HG02938 (cell line): ENCODE results near the gene ACBD4.

Source experiments
- ATAC-seq: cut with Tn5 transposase; IDR thresholded peaks from one replicate; pipeline ENCODE4 v1.9.1; 2021; ENCODE audit warnings: mild to moderate bottlenecking, moderate library complexity; ENCODE audit not compliant: unreplicated experiment

The ACBD4 gene

DNA sequence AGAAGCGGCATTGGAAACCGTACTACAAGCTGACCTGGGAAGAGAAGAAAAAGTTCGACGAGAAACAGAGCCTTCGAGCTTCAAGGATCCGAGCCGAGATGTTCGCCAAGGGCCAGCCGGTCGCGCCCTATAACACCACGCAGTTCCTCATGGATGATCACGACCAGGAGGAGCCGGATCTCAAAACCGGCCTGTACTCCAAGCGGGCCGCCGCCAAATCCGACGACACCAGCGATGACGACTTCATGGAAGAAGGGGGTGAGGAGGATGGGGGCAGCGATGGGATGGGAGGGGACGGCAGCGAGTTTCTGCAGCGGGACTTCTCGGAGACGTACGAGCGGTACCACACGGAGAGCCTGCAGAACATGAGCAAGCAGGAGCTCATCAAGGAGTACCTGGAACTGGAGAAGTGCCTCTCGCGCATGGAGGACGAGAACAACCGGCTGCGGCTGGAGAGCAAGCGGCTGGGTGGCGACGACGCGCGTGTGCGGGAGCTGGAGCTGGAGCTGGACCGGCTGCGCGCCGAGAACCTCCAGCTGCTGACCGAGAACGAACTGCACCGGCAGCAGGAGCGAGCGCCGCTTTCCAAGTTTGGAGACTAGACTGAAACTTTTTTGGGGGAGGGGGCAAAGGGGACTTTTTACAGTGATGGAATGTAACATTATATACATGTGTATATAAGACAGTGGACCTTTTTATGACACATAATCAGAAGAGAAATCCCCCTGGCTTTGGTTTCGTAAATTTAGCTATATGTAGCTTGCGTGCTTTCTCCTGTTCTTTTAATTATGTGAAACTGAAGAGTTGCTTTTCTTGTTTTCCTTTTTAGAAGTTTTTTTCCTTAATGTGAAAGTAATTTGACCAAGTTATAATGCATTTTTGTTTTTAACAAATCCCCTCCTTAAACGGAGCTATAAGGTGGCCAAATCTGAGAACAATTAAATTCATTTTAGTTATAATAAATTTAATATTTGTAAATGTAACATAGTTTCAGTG lies 14.5 kb downstream of the ACBD4 start:
- no peak for ATAC-seq

DNA sequence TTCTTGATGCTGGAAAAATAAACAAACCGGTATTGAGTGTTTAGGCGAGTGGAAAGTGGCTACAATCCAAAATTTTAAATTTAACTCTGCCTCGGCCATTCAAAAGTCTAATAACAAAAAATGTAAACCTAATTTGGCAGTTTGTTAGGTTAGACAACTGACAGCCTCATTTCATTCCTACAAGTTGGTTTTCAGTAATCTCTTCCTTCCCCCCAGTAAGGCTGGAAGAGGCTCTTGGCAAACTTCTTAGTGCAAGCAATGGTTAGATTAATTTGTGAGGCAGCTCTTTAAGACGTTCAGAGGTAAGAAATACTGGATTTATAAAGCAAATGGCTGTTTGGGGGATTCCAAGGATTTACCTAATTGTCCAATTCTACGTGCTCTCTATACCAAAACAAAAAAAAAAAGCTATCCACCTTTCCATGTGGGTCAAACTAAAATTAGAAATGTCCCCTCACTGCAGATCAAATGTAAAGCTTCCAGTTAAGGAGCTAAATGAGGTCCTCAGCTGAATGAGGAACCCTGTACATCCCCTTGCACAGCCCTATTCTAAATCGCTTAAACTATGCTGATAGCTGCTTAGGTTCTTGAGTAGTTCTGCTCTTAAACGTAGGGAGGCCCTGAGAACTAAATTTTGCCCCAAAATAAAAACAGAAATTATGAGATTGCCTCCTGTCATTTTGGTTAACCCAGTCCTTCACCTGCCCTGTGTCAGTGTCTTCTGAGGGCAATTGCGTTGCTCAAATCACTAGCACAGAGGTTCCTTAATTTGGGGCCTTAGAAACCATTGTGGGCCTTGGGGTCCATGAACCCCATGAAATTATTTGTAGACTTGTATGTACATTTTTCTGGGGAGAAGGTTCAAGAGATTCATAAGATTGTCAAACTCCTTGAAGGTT lies 15.7 kb downstream of the ACBD4 start:
- ATAC-seq = no peak

DNA sequence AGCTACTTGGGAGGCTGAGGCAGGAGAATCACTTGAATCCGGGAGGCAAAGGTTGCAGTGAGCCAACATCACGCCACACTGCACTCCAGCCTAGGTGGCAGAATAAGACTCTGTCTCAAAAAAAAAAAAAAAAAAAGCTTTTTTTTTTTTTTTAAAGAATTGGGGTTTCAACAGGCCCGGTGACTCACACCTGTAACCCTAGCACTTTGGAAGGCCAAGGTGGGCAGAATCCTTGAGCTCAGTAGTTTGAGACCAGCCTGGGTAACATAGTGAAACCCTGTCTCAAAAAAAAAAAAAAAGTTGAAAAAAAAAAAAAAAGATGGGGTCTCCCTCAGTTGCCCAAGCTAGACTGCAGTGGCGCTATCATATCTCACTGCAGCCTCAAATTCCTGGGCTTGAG lies 19.5 kb downstream of the ACBD4 start:
- ATAC-seq = no peak

DNA sequence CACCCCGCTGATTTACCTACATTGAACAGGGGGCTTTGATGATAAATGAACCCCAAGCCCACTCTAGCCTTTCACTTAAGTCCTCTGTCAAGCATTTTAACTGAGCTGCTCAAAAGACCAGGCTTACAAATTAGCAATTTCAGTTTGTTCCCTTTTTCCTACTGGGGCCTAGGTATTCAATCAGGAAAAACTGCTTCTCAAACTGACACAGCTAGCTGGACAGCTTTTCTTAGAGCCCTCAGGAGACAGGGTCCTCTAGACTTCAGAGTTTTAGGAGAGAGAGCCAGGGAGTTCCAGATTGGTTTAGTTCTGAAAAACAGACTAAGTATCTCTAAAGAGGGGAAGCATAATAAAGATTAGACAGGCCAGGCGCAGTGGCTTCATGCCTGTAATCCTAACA lies 20.0 kb downstream of the ACBD4 start:
- no peak for ATAC-seq

DNA sequence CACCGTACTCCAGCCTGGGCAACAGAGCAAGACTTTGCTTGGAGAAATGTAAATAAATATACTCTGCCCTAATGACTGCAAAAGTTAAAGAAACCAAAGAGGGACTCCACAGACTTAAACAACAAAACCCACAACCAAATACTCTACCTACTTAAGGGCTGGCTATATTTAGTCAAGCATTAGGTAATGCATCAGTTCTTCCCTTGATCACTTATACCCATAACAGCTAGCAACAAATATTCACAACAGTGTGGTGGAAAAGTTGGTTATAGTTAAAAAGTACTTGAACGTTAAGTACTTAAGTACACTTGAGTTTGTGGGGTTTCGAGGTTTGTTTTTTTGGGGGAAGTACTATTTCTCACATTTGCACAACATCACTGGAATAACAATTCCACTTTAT lies 20.8 kb downstream of the ACBD4 start:
- ATAC-seq = no peak

DNA sequence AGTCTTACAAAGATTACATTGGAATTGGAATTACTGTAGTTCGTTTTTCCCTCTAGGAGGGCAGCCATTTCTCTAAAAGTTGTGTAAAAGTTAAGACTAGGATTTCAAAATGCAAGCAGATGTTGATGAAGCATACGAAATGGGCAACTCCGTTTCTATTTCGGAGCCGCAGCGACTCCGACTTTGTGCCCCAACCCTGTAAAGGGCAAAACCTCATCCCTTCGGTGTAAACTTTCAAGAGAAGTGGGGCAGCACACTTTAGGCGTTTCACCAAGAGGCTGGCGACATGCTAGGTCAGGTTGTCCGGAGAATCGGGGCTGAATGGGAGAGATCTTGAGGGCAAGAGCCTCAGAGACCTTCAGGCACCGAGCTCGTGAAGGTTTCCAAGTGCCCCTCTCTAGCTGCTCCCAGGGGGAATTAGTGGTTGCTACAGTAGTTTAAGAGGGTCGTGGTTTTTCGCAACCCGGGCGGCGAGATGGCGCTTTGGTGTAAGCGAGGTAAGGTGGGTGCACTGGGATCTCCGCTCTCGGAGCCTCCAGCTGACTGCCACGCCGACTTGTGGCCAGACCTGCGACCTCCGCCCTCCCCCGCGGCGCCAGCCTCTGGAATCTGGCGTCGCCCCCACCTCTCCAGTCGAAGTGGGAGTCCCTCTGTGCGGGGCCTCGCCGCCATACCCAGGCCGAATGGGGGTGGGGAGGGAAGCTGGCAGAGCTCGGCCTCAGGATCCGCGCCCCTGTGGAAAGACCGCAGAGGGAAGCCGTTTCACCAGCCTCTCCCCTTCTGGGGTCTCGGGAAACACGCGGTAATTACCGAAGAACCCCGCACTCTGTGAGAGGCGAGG lies 25.2 kb downstream of the ACBD4 start:
- peak; percentile 5 for ATAC-seq

DNA sequence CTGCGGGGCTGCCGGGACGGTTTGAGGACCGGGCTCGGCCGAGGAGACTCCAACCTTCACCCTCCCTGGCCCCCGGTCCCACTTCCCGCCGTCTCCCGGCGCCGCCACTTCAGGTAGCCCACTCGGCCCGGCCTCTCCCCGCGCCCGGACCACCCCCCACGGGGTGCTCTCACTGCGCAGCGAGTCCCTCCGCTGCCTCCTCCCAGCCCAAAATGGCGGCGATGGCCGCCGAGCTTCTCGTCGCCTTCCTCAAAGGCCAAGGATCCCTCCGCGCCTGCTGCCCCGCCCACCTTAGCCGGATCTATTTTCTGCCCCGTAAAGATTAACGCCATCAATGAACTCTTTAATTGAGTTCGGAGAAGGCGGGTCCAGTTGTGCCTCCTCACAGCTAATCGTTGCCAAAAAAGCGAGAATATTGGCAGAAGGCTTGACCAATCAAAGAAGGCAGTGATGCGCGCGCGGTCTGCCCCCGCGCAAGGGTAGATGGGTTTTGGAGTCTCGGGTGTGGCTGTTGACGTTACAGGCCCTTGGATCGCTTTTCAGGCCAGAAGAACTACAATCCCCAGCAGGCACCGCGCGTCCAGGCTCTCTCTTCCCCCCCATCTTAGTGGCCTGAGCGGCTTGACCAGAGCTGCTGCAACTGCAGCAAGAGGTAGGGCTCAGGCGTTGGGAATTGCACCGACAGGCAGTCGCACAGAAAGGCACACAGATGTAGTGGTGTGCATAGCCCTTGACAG lies 26.0 kb downstream of the ACBD4 start, which contains the start of gene HEXIM2:
TSS of gene HEXIM2 (plus strand) at position 588 of the 737 bp plus-strand sequence. CDS start 919 bp downstream, outside the sequence.
- ATAC-seq = peak; percentile 96

DNA sequence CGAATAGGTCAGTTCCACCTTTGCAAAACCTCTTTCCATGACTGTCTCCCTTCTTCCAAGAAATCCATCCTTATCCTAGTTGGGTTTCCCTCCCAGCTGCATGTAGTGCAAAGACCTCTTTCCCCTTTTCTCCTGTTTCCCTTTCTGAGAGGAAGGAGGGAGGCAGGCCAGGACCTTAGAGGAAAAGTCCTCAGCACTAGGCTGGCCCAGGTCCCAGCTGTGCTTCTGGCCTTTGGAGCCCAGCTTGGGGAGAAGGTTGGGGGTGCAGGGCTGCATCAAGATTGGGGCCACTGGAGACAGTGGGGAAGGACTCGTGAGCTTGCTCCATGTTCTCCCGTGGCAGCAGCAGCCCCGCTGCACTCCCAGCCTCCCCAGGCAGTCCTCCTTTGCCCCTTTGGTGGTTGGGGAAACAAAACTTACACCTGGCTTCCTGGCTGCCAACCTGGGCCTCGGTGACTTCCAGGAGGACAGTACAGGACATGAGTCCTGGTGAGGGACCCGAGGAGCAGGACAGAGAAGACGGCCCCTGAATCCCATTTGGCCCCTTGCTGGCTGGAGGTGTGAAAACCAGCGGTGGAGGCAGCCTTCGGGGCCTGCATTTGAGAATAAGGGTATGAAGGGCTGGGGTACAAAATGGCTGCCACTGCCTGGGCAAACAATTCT lies 26.7 kb downstream of the ACBD4 start:
- ATAC-seq = no peak

DNA sequence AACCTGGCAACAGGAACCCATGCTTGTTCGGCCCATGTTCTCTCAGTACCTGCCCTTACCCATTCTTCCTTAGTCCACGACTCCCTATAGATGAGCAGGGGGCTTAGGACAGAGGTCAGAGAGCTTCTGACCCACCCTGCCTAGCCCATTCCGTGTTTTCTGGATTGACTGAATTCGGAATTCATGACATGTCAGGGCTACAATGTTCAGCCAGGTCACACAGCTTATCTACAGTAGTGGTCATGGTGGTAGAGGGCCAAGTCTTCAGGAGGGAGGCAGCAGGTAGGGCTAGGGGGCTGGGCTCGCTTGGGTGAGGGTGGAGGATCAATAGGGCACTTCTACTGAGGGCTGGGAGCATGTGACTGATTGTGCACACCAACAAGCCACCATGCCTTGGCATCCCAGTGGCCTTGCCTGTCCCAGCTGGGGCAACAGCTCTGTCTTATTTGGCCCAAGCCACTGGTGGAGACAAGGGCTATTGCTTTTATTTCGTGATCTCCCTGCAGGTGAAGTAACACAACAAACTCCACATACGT lies 29.3 kb downstream of the ACBD4 start:
- ATAC-seq = no peak

DNA sequence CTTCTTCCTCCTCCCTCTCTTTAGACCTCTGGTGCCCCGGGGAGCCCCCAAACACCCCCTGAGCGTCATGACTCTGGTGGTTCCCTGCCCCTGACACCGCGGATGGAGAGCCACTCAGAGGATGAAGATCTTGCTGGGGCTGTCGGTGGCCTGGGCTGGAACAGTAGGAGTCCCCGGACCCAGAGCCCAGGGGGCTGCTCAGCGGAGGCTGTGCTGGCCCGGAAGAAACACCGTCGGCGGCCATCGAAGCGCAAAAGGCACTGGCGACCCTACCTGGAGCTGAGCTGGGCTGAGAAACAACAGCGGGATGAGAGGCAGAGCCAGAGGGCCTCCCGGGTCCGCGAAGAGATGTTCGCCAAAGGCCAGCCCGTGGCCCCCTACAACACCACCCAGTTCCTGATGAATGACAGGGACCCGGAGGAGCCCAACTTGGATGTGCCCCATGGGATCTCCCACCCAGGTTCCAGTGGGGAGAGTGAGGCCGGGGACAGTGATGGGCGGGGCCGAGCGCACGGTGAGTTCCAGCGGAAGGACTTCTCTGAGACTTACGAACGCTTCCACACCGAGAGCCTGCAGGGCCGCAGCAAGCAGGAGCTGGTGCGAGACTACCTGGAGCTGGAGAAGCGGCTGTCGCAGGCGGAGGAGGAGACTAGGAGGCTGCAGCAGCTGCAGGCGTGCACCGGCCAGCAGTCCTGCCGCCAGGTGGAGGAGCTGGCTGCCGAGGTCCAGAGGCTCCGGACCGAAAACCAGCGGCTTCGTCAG lies 33.7 kb downstream of the ACBD4 start:
- no peak for ATAC-seq

DNA sequence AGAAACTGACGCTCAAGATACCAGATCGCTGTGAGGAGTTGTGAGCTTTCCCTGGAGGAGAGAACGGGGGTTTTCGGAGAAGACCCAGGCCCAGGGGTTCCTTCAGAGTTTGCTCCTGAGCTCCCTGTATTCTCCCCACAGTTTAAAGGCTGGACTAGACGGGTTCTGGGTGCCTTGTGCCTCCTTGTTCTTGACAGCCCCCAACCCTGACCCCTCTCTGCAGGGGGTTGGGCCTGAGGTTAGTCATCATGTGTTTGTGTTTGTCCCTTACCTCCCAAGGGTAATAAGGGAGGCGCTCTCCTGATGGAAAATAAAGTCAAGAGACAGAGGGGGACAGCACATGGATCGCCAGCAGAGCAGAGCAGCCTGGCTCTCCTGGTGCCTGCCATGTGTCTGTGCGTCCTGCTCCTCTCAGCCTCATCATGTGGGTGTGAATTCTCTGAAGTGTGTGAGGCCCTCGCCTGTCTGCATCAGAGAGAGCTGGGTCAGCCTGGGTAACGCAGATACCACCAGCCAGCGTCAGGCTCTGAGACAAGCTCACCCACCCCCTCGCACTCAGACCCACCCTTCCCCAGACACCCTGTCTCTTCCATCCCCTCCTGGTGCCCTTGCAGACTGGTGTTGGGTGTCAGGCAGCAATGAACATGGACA lies 34.9 kb downstream of the ACBD4 start:
- ATAC-seq = no peak

DNA sequence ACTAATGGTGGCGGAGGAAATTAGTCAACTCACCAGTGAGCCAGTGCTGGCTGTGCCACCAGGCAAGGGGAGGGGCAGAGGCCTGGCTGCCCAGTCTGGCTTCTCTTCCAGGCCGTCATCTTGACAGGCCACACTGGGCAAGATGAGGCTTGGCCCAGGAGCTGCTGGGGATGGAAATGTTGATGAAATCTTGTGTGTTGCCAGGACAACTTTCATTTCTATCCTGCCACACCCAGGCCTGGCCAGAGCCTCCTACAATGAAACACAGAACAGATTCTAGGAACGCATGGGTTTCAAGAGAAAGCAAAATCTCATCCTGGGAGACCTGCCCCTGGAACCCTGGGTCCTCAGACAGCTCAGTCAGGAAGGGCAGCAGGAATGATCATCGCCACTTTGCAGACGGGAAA lies 35.4 kb downstream of the ACBD4 start:
- no peak for ATAC-seq

DNA sequence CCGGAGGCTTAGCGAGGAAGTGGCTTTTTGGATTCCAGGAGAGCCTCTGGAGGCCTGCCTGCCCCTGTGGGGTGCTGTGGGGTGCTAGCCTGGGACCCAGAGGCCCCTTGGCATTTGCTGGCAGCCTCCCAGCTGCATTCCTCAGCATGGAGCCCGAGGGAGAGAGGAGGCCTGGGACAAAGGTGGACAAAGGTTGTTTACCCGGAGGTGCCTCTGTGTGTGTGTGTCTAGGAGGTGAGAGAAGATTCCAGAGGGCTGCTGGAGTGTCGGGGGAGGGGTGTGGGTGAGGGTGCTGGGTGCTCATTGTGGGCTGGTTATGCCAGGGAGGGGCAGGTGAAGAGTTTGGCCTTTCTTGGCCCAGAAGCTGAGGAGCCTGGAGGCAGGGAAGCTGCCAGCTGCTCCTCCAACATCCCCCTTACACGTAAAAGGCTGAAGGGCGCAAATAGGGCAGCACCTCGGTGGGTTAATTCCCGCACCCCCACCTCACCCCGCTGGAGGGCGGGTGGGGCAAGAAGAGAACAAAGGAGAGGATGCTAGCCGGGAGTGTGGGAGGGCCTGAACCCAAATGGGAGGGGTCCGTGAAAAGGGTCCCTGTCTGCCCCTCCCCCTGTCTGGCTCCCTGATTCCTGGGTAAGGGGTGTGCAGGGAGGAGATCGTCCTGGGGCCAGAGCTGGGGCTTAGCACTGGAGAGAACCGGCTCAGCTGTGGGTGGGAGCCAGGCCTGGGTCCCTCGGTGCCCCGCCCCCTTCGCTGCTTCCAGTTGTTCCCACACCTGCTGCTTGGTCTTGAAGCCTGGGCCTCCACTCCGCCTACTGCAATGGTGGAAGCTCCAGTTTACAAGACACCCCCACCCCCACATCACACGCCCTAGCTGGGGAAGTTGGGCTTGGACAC lies 36.1 kb downstream of the ACBD4 start:
- no peak for ATAC-seq

DNA sequence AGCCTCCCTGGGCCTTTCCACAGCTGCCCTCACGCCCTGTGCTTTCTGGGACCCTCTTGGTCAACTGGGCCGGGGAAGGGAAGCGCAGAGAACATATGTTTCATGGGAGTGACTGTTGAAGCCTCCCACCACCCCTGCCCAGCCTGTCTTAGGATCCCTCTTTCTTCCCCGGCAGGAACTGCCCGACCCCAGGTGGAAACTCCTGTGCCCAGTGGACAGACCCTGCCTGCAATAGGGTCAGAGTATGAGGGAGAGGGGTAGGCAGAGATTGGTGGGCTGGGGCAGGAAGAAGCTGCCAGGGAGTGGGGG lies 36.7 kb downstream of the ACBD4 start:
- no peak for ATAC-seq

DNA sequence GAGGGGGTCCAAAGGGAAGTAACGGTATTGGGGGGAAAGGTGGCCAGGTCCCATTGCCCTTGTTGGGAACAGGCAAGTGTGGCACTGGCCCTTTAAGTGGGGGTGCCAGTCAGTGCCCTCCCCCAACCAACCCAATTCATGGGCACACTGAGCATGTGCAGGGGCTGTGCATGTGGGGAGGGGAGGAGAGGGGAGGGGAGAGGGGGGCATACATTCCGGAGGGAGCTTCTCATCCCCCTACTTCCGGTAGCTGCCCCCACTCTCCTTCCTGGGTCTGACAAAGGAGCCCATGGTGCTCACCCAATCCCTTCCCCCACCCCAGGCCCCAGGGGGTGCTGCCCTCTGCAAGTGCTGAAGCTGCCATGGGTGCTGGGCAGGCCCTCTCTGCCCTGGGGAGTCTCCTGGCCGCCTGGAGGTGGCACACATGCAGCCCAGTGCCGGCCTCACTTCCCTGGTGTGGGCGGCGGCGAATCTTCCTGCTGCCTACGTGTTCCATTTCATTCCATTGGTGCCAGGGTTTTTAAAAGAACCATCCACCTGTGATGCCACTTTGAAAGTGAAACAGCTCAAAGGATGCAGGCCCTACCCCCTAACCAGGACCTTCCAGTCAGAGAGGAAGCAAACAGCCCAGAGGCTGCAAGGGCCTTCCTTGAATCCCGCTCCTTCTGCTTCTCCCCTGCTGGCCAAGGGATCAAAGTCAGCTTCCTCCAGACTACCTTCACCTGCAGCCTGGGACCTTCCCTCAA lies 37.2 kb downstream of the ACBD4 start:
- ATAC-seq = no peak

DNA sequence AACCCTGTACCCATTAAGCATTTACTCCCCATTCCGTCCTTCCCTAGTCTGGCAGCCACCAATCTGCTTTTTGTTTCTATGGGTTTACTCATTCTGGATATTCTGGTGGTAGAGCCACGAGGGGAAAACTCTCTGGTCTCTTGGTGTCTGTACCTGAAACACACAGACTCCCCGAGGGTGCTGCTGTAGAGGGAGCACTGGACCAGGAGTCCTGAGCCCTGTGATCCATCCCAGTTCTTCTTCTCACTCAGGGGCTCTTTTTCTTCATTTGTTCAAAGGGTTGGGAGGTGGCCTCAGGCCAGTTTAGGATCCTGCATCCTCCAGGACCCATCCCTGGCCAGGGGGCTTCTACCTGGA lies 40.2 kb downstream of the ACBD4 start:
- no peak for ATAC-seq

DNA sequence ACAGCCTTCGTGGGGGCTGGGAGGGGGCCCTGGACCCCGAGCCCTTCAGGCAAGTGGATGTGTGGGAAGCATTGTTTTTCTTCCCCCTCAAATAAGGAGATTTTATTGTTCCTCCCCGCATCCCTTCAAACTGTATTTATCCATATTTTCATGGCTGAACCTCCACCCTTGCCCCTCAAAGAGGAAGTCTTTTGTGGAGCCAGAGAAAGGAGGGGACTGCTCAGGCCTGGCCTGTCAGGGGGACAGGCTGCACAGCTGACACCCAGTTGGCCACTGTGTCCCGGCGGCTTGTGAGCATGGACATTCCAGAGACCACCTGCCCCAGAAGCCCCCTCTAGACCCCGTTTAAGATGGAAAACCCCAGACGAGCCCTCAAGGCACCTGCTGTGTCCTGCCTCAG lies 42.1 kb downstream of the ACBD4 start:
- no peak for ATAC-seq
